Transverse colon (tissue), 4 donors: ENCODE data around the gene AHCYL1.

Experiments used
- POLR2A ChIP-seq: fragments of 450-650 bp; IDR thresholded peaks from one replicate; pipeline ENCODE4 v1.6.1; 2016; ENCODE audit warnings: antibody characterized with exemption, mild to moderate bottlenecking, moderate library complexity
- POLR2AphosphoS5 ChIP-seq, 3 donors: sonication (generic); formaldehyde crosslinking; IDR thresholded peaks; one replicate each; pipeline ENCODE4 v1.6.1; 2016; ENCODE audit warnings: antibody characterized with exemption in 3 of 3
- TF ChIP-seq, protein P1 (sequence below), 5 experiments: fragments of 200-600 bp in 3 of 5; fragments of 450-650 bp in 2 of 5; sonication (generic) in 3 of 5; IDR thresholded peaks; 1 replicate in 2 of 5; 2 replicates in 3 of 5; pipeline ENCODE4 v1.5.1; 2016 to 2017; ENCODE audit warnings: antibody characterized with exemption in 5 of 5, inconsistent platforms in 3 of 5, mild to moderate bottlenecking in 2 of 5, moderate library complexity in 1 of 5

- TF ChIP-seq POLR2AphosphoS5 (IDR thresholded peaks at IDR 0.05) (no peak), POLR2A (no peak)
- TF ChIP-seq, protein P1, sequence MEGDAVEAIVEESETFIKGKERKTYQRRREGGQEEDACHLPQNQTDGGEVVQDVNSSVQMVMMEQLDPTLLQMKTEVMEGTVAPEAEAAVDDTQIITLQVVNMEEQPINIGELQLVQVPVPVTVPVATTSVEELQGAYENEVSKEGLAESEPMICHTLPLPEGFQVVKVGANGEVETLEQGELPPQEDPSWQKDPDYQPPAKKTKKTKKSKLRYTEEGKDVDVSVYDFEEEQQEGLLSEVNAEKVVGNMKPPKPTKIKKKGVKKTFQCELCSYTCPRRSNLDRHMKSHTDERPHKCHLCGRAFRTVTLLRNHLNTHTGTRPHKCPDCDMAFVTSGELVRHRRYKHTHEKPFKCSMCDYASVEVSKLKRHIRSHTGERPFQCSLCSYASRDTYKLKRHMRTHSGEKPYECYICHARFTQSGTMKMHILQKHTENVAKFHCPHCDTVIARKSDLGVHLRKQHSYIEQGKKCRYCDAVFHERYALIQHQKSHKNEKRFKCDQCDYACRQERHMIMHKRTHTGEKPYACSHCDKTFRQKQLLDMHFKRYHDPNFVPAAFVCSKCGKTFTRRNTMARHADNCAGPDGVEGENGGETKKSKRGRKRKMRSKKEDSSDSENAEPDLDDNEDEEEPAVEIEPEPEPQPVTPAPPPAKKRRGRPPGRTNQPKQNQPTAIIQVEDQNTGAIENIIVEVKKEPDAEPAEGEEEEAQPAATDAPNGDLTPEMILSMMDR (IDR thresholded peaks at IDR 0.05) = no peak
Observed at GRCh38 chr1:110032327-110032726, 47.8 kb downstream of the AHCYL1 start.
